Measurements from ENCODE around the gene TP53RK.

DNA sequence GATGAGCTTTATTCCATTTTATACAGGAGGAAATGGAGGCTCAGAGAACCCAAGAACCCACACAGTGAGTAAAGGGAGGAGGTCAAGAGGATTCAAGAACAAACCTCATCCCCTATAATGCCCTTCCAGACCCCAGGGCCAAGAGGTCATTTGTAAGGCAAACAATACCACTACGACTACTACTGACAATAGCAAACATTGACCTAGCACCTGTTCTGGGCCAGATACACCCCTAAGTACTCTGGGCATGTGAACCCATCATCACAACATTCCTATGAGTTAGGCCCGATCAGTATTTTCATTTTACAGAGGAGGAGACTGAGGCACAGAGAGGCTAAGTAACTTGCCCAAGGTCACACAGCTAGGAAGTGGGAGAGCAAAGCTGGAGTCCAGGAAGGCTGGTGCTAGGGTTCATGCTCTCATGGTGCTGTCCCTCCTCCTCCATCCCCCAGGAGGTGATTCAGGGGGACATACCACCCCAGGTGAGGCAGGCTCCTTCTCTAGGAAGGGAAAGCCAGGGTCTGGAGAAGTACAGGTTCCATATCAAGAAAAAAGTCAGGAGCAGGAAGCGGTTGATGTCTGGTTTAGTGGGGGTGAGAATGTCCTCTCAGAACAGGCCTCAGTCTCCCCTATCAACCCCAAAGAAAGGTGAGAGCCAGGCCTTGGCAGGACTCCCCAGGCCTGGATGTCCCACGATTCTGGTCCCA lies 51.7 kb downstream of the TP53RK start:
- TF ChIP-seq, protein P1, sequence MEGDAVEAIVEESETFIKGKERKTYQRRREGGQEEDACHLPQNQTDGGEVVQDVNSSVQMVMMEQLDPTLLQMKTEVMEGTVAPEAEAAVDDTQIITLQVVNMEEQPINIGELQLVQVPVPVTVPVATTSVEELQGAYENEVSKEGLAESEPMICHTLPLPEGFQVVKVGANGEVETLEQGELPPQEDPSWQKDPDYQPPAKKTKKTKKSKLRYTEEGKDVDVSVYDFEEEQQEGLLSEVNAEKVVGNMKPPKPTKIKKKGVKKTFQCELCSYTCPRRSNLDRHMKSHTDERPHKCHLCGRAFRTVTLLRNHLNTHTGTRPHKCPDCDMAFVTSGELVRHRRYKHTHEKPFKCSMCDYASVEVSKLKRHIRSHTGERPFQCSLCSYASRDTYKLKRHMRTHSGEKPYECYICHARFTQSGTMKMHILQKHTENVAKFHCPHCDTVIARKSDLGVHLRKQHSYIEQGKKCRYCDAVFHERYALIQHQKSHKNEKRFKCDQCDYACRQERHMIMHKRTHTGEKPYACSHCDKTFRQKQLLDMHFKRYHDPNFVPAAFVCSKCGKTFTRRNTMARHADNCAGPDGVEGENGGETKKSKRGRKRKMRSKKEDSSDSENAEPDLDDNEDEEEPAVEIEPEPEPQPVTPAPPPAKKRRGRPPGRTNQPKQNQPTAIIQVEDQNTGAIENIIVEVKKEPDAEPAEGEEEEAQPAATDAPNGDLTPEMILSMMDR (conservative IDR thresholded peaks at IDR 0.05), result no peak
- no peak for TF ChIP-seq ZFX (IDR thresholded peaks at IDR 0.05)
